ENCODE results near the gene TEX264. TPM values are rescaled to one million over a fixed set of nuclear protein-coding genes. Genes with fewer than 3 reads are reported as not detected.
A peak's percentile ranks its signal among the peaks of the same experiment; 100 is the strongest.

Gene TEX264
- total RNA-seq, 6 experiments from 2014 or later = 39.2 to 56.3 (median 42.2) TPM

- peaks cover 8% of the 10 kb centered on the region for H3K27me3 Mint-ChIP-seq (ENCODE audit: insufficient read depth)
- H3K27ac Mint-ChIP-seq = no peak overlapping the region
- H3K4me3 Mint-ChIP-seq = no peak overlapping the region
- DNase-seq = no peak
- no peaks in the 10 kb centered on the region for H3K36me3 Mint-ChIP-seq (ENCODE audit: low read depth)
- H3K4me1 Mint-ChIP-seq (ENCODE audit: low read depth) = no peaks in the 10 kb centered on the region
- no peak for TF ChIP-seq CTCF (IDR thresholded peaks at IDR 0.05)
- no peaks in the 10 kb centered on the region for H3K9me3 Mint-ChIP-seq
Observed at GRCh38 chr3:51706021-51706485, 35.0 kb downstream of the TEX264 start.

- no peak for TF ChIP-seq CTCF (IDR thresholded peaks at IDR 0.05)
- H3K4me3 Mint-ChIP-seq = peak within 1 kb of the TSS; percentile 36; the same call in 1 of the 2 replicates
- H3K36me3 Mint-ChIP-seq (ENCODE audit: low read depth) = no peaks in the 10 kb centered on the region
- no peaks in the 10 kb centered on the region for H3K9me3 Mint-ChIP-seq
- H3K27ac Mint-ChIP-seq = no peak within 1 kb of the TSS
- DNase-seq = peak; percentile 43
- H3K4me1 Mint-ChIP-seq (ENCODE audit: low read depth) = no peaks in the 10 kb centered on the region
- H3K27me3 Mint-ChIP-seq (ENCODE audit: insufficient read depth) = peaks cover 12% of the 10 kb centered on the region
Observed at GRCh38 chr3:51706788-51707731, 36.0 kb downstream of the TEX264 start, which contains the start of gene GRM2. GRM2 (plus strand) TSS chr3:51707068; CDS start chr3:51708984, 1,916 bp downstream.

- Mint-ChIP-seq H3K4me1 (ENCODE audit: low read depth) (no peaks in the 10 kb centered on the region), H3K9me3 (no peaks in the 10 kb centered on the region), H3K27ac (no peak overlapping the region), H3K4me3 (no peak overlapping the region), H3K27me3 (ENCODE audit: insufficient read depth) (peaks cover 16% of the 10 kb centered on the region), H3K36me3 (ENCODE audit: low read depth) (no peaks in the 10 kb centered on the region)
- no peak for TF ChIP-seq CTCF (IDR thresholded peaks at IDR 0.05)
- no peak for DNase-seq
Observed at GRCh38 chr3:51708216-51708845, 37.3 kb downstream of the TEX264 start.

- no peak for DNase-seq
- Mint-ChIP-seq H3K4me1 (ENCODE audit: low read depth) (no peaks in the 10 kb centered on the region), H3K4me3 (no peak overlapping the region), H3K9me3 (no peaks in the 10 kb centered on the region), H3K27me3 (ENCODE audit: insufficient read depth) (peaks cover 17% of the 10 kb centered on the region), H3K27ac (no peak overlapping the region), H3K36me3 (ENCODE audit: low read depth) (no peaks in the 10 kb centered on the region)
- TF ChIP-seq CTCF (IDR thresholded peaks at IDR 0.05) = no peak
Observed at GRCh38 chr3:51709004-51709420, 38.0 kb downstream of the TEX264 start.

GRCh38 chr3:51709675-51710074 is 38.6 kb downstream of the TEX264 start:
- Mint-ChIP-seq H3K9me3 (no peaks in the 10 kb centered on the region), H3K4me1 (ENCODE audit: low read depth) (no peaks in the 10 kb centered on the region), H3K27ac (no peak overlapping the region), H3K36me3 (ENCODE audit: low read depth) (no peaks in the 10 kb centered on the region), H3K4me3 (no peak overlapping the region), H3K27me3 (ENCODE audit: insufficient read depth) (peaks cover 18% of the 10 kb centered on the region)
- no peak for TF ChIP-seq CTCF (IDR thresholded peaks at IDR 0.05)
- DNase-seq = no peak

All from HFFc6 (cell line).